GM12874 (cell line): ENCODE results near the gene ZNF516.
A peak's percentile ranks its signal among the peaks of the same experiment; 100 is the strongest.

ENCODE experiments used
- TF ChIP-seq, protein P1 (sequence below): IDR thresholded peaks from 2 replicates; pipeline ENCODE4 v1.5.1; 2011; ENCODE audit warnings: low read depth, mild to moderate bottlenecking, control low read depth, low read length, moderate library complexity; ENCODE audit not compliant: insufficient read depth

ZNF516 gene

DNA sequence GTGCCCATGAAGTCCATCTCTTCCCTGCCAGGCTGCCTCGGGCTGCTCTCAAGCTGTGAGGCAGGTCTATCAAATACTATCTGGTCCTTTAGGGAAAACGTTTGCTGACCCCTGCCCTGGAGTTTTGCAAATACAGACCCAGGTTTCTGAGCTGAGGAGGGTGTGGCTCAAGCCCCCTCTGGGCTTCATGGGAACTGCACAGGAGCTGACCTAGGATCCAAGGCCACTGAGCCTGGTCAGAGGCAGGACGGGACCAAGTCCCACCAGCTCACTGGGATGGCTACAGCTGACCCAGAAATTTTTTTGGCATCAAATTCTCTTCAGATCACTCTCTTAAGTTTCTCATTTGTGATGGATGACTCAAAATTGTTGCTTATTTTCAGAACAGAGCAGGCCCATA is 14.1 kb downstream of the ZNF516 start:
- TF ChIP-seq, protein P1, sequence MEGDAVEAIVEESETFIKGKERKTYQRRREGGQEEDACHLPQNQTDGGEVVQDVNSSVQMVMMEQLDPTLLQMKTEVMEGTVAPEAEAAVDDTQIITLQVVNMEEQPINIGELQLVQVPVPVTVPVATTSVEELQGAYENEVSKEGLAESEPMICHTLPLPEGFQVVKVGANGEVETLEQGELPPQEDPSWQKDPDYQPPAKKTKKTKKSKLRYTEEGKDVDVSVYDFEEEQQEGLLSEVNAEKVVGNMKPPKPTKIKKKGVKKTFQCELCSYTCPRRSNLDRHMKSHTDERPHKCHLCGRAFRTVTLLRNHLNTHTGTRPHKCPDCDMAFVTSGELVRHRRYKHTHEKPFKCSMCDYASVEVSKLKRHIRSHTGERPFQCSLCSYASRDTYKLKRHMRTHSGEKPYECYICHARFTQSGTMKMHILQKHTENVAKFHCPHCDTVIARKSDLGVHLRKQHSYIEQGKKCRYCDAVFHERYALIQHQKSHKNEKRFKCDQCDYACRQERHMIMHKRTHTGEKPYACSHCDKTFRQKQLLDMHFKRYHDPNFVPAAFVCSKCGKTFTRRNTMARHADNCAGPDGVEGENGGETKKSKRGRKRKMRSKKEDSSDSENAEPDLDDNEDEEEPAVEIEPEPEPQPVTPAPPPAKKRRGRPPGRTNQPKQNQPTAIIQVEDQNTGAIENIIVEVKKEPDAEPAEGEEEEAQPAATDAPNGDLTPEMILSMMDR = peak; percentile 35; the same call in 1 of the 2 replicates

DNA sequence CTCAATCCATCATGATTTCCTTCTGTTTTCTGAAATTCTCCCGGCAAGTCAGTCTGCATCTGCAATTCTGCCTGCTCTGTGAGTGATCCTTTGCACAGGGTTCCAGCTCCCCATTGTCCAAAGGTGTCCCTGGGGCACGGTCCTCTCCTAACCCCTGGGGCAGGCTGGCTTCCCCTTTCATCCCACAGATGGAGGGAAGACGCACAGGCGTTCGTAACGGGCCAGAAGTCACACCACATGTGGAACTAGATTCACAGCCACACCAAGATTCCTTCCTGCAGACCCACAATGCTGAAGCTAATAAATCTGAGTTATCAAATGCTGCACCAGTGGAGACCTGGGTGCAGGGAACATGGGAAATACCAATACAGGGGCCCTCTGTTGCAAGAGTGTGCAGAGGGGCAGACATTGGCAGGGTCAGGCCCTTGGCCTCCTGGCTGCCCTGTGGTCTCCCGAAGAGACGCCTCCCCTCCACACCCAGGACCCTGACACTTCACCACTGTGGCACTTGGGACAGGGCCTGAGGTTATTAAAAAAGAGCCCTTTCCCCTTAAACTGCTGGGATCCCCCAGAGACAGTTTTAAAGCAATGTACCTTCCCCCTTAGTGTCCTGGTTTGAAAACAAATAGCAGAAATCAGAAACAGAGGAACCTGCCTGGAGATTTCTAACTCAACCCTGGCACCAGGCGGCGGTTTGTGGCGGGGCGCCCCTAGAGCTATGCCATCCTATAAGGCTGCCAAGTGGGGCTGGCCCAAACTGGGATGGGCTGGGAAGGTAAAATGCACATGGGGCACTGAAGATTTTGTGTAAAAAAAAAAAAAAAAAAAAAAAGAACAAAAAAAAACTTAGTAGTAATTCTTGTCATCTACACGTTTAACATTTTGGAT is 15.4 kb downstream of the ZNF516 start:
- TF ChIP-seq, protein P1 = no peak

DNA sequence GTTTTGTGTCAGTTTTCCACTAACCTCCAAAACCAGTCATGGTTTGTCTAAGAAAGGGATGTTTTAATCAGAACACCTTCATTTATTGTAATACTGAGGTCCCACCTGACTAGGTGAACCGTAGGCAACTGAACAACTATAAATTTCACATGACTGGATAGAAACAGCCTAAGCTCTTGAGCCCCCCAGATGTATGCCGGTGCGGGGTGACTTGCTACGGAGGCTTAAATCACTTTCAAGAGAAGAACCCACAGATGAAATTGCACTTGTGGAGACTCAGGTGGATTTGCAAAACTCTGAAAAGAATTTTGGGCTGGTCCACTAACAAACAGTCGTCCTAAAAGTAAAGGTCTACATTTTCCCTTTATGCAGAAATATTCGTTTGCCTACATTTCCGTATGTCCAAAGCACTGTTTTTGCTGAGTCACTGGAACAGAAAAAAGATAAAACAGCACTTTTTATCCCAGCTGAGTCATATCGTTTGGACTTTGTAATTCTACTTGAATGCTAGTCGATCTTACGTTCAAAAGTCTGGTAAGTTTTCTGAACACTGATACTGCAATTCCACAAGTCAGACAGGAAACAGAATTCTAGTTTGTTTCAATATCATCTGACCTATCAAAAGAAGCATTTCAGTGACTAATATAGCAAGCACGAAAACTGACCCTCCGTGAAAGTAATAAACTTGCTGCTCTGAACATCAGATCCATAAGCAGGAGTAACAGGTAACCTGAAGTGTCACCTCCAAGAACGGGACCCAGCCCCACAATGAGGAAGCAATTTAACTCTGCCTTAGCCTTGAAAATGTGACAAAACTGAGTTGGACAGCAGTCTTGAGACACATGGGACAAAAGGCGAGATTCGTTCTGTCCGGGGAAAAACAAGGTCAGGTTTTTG is 18.1 kb downstream of the ZNF516 start:
- TF ChIP-seq, protein P1 = no peak

DNA sequence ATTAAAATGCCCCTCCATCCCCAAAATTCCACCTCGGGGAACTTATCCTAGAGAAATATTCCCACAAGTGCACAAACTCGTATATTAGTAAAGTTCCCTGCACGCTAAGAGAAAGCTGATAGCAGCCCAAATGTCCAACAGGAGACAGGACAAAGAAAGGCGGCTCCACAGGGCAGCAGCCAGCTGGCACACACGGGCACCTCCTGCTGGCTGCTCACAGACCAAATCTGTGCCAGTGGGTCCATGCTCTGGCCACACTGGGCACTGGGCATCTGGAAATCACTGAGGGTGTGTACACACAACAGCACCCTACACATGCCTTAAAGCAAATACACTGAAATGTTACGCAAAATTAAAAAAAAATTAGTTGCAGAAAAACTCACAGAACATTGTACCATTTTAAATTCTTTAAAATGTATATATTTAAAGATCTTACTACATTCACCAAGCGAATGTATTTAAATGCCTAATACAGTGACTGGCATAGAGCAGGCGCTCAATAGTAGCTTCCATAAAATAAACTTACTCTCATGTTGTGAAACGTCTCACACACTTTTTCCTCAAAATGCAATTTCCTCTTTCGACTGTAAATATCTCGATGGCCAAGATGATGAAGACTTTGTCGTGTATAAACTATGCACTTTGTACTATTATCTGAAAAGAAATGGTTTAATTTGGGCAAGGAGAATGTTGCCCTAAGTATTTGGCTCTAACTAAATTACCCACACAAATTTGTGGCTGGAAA is 19.4 kb downstream of the ZNF516 start:
- TF ChIP-seq, protein P1 = 0 out of 2 replicates have a peak, but pooled peaks have one; percentile 18

DNA sequence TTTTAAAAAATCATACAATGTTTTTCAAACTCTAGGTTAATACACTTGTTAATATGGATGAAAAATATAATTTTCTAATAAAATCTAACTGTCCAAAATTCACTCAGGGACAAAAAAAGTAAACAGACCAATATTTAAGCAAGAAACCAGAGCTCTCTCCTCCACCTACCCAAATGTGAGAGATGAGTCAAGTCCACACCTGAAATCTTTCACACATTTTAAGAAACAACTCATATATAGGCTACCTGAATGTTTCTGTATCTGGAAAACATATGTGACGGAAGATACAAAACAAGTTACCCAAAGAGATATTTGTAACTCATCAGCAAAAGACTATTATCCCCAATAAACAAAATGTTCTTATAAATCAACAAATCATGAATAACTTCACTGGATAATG is 20.2 kb downstream of the ZNF516 start:
- TF ChIP-seq, protein P1 = no peak

DNA sequence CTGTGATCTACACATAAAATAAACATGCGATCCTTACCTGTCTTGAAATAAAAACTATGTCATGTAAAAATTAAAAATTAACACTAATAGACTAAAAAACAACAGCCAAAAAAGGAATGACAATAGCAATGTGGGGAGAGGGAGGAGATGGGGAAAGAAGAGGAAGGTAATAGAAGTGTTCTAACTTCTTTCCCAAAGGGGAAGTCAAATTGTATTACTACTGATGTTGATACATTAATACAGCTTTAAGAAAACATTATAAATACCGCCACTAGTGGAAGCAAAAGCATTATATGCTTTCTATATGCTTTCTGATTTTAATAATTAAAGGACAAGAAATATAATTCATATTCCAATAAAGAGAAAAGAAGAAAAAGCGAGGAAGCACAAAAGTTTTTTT is 22.2 kb downstream of the ZNF516 start:
- TF ChIP-seq, protein P1 = no peak
